Effector CD4-positive, alpha-beta T cell (primary cell): ENCODE results near the gene FAHD1.

Experiments used
- DNase-seq: peaks from one replicate; pipeline ENCODE4 v3.0.0-alpha.2; 2020
- total RNA-seq: gene quantifications from one replicate; lab custom pipeline; 2026; lab: John Stamatoyannopoulos, UW

The FAHD1 gene
- total RNA-seq: 10.5 reads per million, percentile 32 among the genes with 10 or more reads in this experiment

DNA sequence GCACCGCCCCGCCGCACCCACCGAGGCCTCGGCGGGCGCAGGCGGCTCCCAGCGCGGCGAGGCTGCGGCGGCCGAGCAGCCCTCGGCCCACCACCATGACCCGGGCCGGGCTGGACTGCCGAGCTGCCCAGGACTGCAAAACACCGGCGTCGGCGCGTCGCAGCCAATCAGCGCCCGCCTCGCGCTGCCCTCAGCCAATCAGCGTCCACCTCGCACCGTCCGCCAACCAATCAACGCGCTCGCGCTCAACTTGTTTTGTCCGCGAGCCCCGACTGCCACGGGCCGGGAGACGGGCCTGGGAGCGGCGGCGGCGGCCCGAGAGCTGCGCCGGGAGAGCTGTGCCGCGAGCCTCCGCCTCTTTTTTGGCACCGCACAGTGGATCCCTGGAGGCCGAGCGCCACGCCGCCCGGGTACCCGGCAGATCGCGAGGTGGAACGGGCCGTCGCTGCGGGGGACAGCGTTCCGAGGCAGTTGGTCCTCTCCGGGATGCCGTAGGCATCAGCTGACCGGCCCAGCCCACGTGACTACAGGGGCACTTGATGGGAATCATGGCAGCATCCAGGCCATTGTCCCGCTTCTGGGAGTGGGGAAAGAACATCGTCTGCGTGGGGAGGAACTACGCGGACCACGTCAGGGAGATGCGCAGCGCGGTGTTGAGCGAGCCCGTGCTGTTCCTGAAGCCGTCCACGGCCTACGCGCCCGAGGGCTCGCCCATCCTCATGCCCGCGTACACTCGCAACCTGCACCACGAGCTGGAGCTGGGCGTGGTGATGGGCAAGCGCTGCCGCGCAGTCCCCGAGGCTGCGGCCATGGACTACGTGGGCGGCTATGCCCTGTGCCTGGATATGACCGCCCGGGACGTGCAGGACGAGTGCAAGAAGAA, at the start of gene FAHD1, which contains the start of gene HAGH:
TSS of gene FAHD1 (plus strand) at position 516 of the 883 bp plus-strand sequence. CDS start at position 549, 33 bp downstream.
TSS of gene HAGH (minus strand) at position 135 of the 883 bp plus-strand sequence. CDS start at position 97, 38 bp downstream.
- peak; percentile 86 for DNase-seq

DNA sequence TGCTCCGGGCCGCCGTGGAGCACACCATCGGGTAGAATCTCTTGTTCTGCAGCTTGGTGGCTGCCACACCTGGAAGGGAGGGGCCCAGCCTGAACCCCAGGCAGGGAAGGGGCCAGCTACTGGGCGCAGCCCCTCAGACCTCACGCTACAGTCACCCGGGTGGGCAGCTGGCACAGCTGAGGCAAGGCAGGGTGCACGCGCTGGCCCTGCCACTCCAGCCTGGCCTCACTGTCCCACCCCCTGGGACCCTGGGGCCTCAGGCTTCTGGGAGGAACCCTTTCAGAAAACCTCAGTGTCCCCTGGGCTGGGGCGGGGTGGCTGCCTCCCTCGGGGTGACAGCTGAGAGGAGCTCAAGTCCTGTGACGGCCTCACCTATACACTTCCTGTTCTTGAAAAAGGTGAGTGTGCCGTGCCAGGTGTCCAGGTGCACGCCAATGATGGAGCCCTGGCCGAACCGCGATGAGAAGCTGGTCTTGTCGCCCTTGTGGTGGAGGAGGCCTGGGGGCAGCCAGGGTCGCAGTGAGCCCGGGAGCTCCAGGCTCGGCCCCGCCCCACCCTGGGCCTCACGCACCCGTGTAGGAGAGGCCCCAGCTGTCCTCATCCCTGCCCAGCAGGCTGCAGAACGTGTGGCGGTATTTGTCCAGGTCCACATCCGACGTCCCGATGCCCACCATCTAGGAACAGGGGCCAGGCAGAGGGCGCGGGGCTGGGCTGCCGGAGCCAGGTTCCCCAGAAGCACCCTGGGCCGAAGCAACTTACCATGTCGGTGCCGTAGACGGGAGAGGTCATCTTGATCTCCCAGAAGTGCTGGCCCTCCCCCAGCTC, 49.4 kb upstream of the FAHD1 start:
- DNase-seq: no peak

DNA sequence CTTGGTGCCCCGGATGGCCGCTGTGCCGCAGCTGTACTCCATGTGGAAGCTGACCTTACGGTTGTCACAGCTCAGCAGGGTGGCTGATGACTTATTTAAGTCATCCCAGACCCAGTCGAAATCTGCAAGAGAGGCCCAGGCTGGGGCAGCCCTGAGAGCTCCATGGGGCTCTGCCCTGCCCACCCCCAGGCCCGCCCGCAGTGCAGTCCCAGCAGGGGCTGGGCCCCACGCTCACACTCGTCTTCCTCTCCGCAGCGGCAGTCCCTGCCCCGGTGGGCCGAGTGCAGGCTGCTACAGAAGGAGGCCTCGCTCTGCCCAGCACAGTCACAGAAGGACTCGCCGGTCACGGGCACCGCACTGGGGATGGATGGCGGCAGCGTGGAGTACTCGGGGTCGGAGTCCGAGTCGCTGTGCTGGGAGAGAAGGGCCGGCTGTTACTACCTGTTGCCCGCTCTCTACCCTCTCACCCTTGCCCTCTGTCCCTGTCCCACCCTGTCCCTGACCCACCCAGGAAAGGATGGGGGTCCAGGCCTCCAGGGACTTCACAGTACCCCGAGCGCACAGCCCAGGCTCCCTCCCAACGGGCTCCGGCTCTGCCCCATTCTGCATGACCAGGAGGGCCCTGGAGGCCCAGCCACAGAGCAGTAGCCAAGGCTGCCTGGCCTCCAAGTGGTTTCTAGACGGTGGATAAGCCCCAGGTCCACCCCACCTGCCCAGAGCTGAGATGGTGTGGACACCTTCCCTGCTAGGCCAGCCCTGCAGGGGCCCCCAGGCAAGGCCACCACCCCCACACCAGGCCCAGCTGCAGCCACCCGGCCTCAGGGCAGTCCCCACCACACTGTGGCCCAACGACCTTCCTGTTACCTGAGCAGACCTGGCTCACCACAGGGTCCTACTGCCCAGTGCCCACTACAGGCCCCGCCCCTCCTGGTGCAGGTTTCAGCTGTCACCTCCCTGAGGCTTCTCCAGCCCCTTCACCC, 48.5 kb upstream of the FAHD1 start:
- no peak for DNase-seq

DNA sequence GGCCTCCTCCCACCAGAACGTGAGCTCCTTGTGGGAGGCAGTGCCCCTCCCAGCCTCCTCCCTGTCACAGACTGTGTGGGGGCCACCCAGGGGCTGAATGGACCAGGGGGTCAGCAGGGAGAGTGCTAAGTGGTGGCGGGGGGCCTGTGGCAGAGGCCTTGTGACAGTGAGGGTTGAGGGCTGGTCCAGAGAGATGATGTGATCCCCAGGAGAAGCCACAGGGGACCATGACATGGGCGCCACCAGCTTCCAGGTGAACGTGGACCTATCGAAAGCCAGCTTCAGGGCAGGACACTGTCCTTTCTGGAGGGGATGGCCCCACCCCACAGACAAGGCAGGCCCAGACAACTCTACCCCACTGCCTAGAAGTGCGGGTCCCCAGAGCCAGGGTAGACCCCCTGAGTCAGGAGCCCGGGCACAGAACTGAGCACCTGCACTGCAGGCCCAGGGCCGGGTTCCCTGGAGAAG, 47.7 kb upstream of the FAHD1 start:
- no peak for DNase-seq

DNA sequence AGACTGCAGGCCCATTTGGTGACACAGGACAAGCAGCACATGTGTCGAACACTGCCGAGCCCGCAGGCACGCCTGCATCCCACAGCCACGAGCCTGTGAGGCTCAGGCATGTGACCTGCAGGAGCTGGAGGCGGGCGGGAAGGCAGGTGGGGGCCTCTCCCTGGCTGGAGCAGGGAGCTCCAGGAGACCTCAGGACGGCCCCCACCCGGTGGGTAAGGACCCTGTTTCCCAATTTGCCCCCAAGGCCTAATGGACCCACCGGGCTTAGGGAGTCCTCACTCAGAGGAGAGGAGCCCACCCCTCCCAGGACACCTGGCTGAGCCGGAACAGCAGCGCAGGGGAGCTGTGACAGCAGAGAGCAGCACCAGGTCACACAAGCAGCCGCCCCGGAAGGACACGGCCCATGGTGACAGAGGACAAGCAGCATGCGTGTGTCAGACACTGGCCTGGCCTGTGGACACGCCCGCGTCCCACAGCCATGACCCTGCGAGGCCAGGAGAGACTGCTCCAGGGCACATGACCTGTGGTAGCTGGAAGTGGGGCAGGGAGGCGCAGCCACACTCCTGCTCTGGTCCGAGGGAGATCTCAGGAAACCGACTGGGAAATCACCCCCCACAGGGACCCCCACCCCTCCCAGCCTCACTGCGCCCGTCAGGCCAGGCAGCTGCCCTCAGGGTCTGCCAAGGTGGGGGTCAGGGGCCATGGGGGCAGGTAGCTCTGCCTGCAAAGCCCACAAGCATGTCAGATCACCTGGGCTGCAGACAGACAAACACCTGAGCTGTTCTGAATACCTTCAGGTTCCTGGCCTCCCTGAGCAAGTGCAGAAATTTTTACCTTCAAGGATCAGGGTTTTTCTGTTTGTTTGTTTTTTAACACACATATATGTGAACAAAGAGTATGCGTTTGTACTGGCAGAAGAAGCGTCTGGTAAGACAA, 47.0 kb upstream of the FAHD1 start:
- DNase-seq: no peak

DNA sequence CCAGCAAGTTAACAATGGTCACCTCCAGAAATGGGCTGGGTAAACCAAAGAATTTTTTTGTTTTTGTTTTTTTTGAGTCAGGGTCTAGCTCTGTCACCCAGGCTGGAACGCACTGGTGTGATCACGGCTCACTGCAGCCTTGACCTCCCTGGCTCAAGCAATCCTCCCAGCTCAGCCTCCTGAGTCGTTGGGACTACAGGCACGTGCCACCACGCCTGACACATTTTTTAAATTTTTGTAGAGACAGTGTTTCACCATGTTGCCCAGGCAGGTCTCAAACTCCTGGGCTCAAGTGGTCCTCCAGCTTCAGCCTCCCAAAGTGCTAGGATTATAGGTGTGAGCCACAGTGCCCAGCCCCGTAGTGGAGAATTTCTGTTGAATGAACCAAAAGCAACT, 46.3 kb upstream of the FAHD1 start:
- DNase-seq: no peak

DNA sequence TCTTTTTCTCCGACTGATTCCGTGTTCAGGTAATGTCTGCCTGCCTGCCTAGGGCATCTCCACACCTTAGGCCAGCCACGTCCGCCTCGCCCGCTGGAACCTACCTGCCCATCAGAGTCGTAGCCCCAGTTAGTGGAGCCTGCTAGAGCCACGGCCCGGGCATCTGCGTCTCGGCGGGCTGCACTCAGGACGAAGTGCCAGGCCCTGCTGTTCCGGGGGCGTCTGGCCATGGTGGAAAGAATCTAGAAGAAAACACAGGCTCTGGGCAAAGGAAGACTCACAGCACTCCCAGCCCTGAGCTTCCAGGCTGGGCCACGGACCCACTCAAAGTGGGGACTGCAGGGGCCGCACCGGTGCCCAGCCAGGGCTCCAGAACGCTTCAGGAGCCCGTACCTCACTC, 45.8 kb upstream of the FAHD1 start:
- DNase-seq: no peak

DNA sequence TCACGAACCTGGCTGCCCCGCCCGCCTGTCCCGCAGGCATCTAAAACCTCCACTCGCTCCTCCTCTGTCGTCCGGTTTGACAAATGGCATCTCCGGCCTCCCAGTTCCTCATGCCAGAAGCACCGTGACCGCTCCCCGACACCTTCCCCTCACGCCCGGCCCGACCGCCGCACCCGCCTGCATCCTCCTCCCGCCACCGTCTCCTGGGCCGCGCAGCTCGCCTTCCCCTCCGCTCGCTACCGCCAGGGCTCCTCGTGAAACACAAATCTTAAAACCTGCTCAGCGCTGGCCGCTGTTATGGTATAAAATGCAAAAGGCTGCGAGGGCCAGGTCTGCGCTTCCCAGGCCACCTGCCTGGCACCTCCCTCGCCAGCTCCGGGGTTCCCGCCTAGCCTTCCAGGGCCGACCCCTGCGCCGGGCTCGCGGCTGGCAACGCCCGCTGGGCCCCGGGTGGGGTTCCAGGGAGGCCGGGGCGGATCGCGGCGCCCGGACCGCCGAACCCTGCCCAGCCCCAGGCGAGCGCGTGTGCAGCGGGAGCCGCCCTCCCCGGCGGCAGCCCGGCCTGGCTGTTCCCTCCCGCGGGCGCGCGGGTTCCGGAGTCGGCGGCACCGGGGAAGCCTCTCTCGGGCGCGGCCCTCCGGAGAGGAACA, 45.1 kb upstream of the FAHD1 start:
- DNase-seq: peak; percentile 30

DNA sequence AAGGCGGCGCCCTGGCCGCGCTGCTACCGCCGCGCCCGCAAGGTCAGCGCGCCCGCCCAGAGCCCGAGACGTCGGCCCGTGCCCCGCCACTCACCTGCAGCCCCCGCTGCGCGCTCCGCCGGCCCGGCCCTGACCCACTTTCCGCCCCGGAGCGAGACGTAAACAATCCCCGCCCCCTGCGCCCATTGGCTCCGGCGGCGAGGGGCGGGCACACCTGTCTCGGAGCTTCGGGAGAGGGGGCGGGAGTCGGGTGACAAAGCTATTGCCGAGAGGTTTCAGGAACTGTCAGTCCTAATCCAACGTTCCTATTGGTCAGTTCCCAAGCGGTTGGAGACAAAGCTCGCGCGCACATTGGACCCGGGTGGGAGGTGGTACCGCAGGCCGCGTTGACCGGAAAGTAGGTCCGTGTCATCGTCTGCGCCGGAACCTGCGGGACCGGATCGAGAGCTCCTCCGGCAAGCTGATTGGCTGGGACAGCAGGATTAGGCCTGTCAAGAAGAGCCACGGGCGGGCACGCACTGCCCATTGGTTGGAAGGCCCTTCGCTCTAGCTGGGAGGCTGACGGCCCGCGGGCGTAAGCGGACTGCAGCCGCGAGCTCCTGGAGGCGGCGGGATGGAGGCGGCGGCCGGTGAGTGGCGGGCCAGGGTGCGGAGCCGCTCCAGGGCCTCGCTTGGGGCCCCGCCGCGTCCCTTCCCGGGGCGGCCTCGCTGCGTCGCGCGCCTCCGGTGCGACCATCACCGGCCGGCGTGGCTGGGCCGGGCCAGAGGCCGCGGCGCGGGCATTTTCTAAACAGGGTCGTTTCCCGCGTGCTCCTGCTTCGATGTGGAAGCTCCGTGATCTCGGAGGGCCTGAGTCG, 44.4 kb upstream of the FAHD1 start, which contains the start of the genes NUBP2 and SPSB3:
TSS of gene NUBP2 (plus strand) at position 553 of the 857 bp plus-strand sequence. CDS start at position 614, 61 bp downstream.
TSS of gene SPSB3 (minus strand) at position 164 of the 857 bp plus-strand sequence. CDS start 1,088 bp downstream, outside the sequence.
- peak; percentile 98 for DNase-seq

DNA sequence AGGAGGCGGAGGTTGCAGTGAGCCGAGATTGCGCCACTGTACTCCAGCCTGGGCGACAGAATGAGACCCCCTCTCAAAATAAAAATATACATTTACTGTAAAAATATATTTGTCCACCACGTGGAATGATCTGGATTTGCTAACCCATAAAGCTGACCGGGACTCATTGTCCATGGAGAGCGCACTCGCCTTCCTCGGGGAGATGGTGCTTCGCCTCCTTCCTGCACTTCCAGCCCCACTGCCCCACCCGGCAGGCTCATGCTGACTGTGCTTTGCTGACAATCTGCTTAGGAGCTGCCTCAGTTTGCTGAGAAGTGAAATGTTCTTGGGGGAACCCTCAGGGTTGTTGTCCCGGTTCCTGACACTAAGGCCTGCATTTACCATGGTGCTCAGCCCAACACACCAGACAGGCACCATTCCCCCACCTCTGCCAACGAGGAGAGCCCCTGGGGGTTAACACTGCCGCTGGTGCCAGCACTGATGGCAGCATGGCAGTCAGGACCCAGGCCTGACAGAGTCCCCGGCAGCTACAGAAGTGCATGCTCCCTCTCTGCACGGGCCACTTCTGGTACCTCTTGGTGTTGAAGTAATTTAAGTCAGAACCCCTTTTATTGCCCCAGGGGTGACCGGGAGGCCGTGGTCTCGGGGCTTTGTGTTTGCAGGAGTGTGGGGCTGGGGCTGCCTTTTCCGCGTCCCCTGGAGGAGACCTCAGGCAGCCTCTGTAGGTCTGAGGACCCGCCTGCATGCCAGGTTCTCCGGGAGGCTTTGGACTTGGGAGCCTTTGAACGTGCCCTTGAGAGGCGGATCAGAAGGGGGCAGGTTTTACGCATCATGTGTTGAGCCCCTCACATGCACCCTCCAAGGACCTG, 41.8 kb upstream of the FAHD1 start:
- no peak for DNase-seq

DNA sequence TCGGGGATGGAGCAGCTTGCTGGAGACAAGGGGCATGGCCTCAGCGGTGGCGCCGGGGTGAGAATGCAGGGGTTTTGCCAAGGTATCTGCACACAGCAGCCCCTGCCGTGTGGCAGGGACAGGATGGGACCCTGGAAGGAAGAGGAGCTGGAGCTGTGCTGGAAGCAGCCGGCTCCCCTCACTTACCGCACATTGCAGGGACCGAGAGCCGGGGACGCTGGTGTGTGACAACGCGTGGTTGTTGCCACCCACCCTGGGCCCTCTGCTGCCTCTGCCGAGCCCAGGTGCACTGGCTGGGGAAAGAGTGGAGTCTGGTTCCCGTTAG, 41.2 kb upstream of the FAHD1 start:
- no peak for DNase-seq

DNA sequence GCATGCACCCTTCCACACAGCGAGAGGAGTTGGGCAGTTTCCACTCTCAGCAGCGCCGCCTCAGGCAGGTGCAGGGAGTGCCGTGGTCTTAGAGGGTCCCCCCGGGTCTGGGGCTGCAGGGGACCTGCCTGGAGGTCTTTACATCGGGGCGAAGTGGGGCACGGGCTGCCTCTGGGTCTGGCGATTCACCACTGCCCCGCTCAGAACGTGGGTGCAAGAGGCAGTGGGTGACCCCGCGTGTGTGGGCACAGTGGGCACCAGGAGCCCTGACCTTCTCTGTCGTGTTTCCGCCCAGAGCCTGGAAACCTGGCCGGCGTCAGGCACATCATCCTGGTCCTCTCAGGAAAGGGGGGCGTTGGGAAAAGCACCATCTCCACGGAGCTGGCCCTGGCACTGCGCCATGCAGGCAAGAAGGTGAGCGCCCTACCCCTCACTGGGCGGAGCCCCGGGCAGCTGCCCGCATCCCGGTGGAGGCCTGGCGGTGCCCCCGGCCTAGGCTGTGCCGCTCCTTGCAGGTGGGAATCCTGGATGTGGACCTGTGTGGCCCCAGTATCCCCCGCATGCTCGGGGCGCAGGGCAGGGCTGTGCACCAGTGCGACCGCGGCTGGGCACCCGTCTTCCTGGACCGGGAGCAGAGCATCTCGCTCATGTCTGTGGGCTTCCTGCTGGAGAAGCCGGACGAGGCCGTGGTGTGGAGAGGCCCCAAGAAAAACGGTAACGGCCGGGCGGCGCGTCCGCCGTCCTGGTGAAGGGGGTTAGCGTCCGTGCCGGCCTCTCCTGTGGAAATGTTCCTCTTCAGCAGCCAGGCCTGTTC, 40.6 kb upstream of the FAHD1 start:
- DNase-seq: no peak

DNA sequence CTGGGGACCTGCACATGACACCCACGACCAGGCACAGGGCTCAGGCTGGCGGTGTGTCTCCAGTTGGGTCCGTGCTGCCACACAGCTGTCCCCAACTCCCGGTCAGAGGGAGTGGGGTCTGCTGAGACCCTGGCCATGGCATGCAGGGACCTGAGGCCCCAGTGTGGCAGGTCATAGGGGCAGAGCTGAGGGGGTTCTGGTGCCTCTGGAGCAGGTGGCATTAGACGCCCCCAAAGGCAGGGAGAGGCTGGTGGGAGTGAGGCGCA, 40.0 kb upstream of the FAHD1 start:
- no peak for DNase-seq

DNA sequence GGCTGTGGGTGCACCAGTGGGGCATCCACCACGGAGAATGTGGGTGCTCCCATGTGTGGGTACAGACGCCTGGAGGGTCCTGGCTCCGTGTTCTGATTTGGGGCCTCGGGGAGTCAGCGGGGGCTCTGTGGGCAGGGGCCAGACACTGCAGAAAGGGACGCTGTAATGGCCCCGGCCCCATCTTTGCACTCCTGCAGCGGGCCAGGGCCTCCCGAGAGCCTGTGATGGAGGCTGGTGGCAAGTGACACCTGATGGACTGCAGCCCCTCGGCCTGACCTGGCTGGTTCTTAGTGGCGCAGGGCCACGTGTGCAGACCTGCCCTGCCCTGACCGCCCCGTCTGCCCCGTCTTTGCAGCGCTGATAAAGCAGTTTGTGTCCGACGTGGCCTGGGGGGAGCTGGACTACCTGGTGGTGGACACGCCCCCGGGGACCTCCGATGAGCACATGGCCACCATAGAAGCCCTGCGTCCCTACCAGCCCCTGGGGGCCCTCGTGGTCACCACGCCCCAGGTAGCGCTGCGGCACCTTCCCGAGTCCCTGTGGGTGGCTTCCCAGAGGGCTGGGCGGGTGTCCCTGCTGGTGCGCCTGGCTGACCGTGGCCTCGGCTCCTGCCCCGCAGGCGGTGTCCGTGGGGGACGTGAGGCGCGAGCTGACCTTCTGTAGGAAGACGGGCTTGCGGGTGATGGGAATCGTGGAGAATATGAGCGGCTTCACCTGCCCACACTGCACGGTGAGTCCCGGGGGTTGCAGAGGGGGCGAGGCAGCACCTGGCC, 39.5 kb upstream of the FAHD1 start:
- no peak for DNase-seq

DNA sequence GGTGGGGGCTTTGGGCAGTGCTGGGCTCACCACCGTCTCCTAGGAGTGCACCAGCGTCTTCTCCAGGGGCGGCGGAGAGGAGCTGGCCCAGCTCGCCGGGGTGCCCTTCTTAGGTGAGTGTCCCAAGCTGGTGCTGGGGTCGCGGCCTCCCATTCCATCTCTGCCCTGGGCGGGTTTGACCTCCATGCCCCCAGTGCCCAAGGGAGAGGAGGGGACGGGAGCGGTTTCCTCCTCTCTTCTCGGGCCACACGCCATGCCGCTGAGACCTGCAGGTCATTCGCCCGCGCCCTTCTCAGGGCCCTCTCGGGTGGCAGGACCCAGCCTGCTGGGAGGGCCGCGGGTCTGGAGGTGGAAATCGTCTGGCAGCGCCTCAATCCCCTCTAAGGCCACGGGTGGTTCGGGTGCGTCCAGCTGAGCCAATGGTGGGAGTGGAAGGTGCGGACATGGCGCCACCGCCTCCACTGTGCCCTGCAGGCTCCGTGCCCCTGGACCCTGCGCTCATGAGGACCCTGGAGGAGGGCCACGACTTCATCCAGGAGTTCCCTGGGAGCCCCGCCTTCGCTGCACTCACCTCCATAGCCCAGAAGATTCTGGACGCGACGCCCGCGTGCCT, 38.8 kb upstream of the FAHD1 start:
- no peak for DNase-seq

DNA sequence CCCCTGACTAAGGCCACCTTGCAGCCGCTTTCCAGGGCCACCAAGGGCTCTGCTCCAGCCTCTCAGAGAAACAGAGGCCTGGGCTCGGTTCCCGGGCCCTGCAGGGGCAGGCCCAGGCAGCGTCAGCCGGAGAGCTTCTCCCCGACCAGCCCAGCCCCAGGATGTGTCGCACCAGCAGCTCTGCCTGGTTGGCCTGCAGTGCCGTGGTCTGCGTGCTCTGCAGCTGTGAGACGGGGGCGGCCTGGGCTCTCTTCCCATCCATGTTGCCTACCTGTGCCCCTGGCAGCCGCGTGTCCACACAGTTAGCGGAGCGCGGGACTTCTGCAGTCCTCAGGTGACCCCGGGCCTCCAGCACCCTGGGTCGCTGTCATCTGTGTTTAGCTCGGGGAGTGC, 38.3 kb upstream of the FAHD1 start:
- no peak for DNase-seq
